Measurements from ENCODE around the gene CXXC5. TPM values are rescaled to one million over a fixed set of nuclear protein-coding genes. Genes with fewer than 3 reads are reported as not detected.
A peak's percentile ranks its signal among the peaks of the same experiment; 100 is the strongest.

The CXXC5 gene
- total RNA-seq, 2 donors from 2014 or later = 33.4 to 44.1 TPM

DNA sequence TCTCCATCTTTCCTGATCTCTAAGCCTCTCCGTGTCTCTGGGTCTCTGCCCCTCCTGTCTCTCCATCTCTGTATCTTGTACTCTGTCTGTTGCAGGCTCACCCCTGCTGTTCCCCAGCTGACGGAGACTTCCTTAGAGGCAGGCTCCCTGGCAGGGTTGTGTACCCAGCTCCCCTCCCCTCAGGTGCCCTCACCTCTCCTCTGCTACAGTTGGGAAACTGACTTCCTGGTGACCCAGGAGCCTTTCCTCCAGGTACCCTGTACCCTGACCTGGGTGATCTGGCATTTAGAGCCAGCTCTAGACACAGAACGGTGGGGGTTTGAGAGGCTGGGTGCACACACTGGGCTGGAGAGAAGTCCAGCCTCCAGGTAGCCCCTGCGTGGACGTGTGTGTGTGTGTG is 37.7 kb downstream of the CXXC5 start:
- DNase-seq (no peak), ATAC-seq (no peak)
- intact Hi-C loops (cut with DNase I) = loop anchor here (5.0 kb wide), 2 partner anchors 34 to 44 kb away; no protein-coding TSS in a partner anchor

DNA sequence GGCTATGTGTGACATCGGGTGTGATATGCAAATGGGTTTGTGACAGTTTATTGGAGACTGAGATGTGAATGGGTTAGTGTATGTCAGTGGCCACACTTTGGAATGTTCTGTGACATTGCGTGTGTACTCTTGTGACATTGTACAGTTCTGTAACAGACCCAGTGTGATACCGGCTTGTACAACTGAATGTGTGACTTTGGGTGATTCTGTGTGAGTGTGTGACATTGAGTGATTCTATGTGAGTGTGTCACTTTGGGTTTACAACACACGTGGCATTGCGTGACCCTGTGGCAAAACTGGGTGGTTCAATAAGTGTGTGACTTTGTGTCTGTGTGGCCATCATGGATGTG is 38.2 kb downstream of the CXXC5 start:
- intact Hi-C loops (cut with DNase I) = loop anchor here (5.0 kb wide), 2 partner anchors 34 to 44 kb away; no protein-coding TSS in a partner anchor
- DNase-seq (no peak), ATAC-seq (no peak)

DNA sequence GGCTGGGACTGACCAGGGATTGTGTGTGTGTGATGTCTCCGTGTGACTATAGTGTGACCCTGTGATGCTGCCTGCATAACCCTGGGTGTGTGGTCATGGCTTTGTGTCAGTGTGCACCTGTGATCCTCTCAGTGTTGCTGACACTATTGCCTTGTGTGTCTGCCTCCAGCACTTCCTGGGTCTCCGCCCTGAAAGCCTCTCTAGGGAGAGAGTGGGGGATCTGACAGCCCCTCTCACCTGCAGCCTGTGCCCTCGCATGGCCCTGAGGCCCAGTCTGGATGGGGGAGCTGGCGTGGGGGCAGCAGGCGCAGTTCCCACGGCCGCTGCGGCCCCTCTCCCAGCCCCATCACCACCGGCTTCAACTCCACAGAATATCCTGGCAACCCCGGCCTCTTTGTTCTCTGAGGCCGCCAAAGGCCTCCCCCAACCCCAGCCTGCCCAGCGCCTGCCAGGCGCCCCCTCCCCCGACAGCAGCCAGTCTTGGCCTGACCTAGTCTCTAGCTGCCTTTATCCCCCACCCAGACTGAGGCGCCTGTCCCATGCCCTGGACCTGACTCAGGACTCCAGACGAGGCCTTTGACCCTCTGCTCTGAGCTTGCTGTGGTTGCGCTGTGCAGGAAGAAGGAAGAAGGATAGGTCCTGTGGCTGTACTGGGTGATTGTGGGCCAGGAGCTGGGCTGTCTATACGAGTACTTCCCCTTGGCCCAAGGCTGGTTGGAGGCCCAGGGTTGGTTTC is 38.7 kb downstream of the CXXC5 start:
- DNase-seq = no peak
- intact Hi-C loops (cut with DNase I) = loop anchor here (5.0 kb wide), 2 partner anchors 35 to 45 kb away; no protein-coding TSS in a partner anchor
- ATAC-seq = no peak

DNA sequence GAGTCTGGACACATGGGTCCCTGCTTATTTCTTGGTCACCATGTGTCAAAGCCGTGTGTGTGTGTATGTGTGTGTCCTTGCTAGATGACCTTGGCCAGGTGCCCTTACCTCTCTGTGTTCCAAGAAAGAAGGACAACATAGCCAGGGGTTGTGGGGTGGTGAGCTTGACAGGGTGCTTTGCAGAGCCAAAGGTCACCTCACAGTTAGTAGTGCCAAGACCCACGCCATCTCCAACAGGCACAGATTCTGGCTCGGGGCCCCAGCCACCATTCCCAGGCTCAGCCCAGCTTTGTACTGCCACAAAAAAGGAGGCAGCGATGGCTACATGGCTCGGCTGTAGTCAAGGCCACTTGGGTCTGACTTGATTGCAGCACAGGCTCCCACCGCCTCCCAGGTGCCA is 39.5 kb downstream of the CXXC5 start:
- ATAC-seq (peak in 1 of 2 donors; percentile 2), DNase-seq (no peak)
- intact Hi-C loops (cut with DNase I) = loop anchor here (5.0 kb wide), 2 partner anchors 35 to 45 kb away; no protein-coding TSS in a partner anchor

DNA sequence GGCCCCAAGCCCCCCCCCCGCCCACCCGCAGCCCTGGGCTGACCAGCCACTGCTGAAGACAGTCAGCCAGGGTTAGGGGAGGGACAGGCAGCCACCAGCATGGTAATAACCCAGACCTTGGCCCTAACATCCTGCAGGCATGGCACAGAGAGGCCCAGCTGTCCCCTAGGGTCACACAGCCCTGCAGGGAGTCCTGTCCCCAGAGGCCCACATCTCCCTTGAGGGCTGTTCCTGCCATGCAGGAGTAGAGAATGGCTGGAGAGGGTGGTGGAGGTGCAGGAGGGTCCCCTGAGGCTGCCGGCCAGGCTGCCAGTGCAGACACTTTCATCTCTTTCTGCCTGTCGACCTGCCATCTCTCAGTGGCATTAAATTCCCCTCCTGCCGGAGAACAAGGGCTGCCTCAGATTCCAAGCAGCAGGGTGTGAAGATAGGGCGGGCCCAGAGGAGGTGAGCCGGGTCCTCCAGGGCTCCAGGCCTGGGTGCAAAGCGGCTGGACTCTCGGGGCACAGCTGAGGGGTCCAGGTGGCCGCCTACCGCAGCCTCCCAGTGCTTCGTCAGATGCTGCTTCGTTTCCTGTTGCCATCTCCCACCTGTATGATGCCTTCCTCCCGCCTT is 40.0 kb downstream of the CXXC5 start:
- no peak for DNase-seq
- no peak for ATAC-seq
- intact Hi-C loops (cut with DNase I) = loop anchor here (5.0 kb wide), 2 partner anchors 36 to 46 kb away; no protein-coding TSS in a partner anchor

DNA sequence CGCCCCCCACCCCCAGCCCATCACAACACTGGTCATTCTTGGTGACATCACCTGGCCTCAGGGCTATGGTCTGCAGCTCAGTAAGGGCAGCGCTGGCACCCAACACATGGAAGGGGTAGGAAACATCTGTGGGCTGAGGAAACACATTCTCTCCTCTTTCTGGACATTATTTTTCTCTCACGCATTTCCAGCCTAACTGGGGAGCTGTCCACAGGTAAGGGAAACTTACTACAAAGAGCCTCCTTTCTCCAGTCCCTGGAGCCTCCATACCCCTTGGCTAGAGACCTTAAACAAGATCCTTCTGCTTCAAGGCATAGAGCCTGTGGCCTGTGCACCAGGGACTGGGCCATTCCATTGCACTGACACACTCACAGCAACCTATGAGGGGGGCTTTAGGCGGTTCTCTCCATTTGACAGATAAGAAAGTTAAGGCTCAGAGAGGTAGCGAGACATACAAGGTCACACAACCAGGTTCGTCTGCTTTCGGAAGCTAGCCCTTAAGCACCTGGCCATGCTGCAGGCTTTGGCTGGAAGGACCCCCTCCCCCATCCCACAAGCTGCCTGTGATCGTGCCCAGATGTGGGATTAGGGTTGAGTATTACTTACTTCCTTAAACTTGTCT is 40.7 kb downstream of the CXXC5 start:
- intact Hi-C loops (cut with DNase I) = loop anchor here (5.0 kb wide), 2 partner anchors 37 to 47 kb away; no protein-coding TSS in a partner anchor
- DNase-seq (no peak), ATAC-seq (no peak)

DNA sequence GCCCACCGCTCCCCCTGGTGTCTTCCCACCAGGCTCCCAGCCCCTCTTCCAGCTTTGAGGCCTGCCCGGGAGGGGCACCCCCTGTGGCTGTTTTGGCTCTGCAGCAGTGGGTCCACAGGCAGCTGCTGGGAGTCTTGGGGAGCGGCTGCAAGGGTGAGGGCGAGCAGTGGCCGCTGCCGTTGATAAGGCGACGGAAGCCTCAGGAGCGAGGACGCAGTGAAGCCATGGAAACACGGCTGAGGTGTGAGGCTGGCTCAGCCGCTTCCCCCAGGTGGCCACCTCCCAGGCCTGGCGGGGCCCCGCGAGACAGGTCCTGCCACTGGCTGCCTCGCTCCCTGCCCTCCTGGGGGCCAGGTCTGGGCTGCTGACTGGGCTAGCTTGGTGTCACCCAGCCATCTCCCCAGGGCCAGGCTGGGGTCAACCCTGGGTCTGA is 41.5 kb downstream of the CXXC5 start:
- intact Hi-C loops (cut with DNase I) = loop anchor here (1.0 to 10.0 kb wide), 4 partner anchors 37 to 75 kb away; no protein-coding TSS in a partner anchor
- DNase-seq (no peak), ATAC-seq (peak; percentile 6 to 13)

DNA sequence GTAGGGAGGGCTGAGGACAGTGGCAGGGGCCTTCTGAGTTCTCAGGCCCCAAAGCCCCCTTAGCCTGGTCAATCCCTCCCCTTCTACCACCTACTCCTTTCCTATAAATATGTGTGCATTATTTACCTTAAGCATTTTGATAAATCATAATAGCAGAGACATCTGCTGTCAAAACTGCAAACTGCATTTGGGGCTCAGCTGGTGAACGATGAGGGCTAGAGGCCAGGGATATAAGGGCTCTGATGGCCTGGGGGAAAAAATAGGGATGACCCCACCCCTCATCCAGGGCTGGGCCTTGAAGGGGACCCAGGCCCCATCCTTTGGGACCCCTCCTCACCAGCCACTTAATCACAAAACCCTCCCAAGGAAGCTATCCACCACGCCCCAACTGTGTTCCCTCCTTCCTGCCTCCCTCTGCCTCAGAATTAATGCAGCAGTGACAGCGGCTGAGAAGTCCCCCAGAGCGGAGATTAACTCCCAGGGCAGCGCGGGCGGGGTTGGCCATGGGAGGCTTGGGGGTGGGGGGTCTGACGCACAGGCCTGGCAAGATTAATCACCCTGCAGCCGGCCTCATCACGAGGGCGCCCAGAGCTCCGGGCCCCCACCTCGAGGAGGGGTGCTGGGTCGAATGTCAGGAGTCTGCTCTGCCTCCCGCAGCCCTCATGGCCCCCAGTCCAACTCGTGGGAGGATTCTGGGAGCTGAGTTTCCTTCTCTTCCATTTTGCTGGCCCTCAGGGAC is 42.1 kb downstream of the CXXC5 start:
- DNase-seq (peak; percentile 68), ATAC-seq (peak; percentile 35 to 48)
- intact Hi-C loops (cut with DNase I) = loop anchor here (1.0 to 10.0 kb wide), 2 partner anchors 57 to 75 kb away; no protein-coding TSS in a partner anchor

DNA sequence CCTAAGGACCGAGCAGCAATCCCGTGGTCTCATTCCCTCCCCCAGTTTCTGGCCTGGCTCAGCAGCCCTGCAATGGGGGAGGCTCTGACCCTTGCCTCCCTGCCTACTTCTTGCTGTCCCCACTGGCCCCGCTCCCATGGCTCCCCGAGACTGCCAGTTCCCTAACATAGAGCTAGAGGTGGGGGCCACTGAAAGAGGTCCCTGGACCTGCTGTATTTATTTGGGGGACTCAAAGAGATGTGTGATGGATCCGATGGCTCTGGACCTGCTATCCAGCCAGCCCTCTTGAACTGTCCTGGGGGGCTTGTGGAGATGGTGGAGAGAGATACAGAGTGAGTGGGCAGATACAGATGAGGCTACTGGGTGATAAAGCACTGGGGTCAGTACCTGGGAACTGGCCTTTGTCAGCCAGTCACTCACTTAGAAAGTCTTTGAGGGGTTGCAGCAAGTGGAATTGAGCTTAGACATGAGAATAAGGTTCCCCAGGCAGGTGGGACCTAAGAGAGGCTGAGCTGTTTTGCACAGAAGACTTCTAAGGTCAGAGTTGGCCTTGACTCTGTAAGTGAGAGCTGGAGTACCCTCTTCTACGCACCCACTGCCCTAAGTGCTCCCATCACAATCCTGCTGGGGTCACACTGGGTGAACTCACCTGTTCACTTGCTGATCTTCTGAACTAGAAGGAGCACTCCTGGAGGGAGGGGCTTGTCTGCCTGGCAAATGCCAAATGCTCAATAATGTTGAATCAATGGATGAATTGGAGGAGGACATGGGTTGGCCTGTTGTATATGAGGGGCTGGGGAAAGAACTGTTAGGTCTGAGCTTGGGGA is 42.9 kb downstream of the CXXC5 start:
- intact Hi-C loops (cut with DNase I) = loop anchor here (1.0 to 10.0 kb wide), 2 partner anchors 58 to 74 kb away; no protein-coding TSS in a partner anchor
- ATAC-seq (peak in 1 of 2 donors; percentile 1), DNase-seq (no peak)

DNA sequence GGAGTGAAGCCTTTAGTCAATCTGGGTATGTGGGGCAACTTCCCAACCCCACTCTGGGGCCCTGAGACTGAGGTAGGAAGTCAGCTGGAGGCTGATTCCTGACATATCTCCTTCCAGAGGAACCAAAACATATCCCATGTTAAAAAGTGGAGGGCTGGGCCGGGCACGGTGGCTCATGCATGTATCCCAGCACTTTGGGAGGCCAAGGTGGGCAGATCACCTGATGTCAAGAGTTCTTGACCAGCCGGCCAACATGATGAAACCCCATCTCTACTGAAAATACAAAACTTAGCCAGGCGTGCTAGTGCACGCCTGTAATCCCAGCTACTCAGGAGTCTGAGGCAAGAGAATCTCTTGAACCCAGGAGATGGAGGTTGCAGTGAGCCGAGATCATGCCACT is 44.0 kb downstream of the CXXC5 start:
- intact Hi-C loops (cut with DNase I) = loop anchor here (10.0 kb wide), 1 partner anchor 73 kb away; no protein-coding TSS in a partner anchor
- ATAC-seq = no peak
- no peak for DNase-seq

DNA sequence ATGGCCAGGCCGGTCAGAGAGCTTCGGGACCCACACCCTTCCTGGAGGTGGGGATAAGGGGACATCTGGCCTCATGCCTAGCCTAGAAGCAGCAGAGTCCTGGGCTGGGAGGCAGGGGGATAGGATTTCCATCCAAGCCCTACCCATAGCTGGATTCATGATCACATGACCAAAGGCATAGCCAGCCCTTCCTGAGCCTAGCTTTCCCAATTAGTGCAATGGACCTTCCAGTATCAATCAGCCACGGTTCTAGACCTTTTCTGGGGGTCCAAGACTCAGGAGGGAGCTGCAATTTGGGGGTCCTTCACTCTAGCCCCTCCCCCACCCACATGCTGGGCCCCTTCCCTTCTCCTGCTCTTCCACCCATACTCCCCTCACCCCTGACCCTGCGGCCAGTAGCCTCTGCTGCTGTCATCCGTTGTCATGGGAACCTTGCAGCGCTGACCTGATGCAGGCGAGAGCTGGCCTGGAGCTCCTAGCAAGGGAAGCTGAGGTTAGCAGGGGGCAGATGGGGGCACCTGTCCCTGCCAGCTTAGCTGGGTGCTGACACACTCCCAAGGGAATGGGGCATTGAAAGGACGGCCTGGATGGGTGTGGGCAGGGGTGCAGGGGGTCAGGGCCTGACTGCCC is 44.6 kb downstream of the CXXC5 start:
- intact Hi-C loops (cut with DNase I) = loop anchor here (10.0 kb wide), 1 partner anchor 72 kb away; no protein-coding TSS in a partner anchor
- ATAC-seq = no peak
- no peak for DNase-seq

DNA sequence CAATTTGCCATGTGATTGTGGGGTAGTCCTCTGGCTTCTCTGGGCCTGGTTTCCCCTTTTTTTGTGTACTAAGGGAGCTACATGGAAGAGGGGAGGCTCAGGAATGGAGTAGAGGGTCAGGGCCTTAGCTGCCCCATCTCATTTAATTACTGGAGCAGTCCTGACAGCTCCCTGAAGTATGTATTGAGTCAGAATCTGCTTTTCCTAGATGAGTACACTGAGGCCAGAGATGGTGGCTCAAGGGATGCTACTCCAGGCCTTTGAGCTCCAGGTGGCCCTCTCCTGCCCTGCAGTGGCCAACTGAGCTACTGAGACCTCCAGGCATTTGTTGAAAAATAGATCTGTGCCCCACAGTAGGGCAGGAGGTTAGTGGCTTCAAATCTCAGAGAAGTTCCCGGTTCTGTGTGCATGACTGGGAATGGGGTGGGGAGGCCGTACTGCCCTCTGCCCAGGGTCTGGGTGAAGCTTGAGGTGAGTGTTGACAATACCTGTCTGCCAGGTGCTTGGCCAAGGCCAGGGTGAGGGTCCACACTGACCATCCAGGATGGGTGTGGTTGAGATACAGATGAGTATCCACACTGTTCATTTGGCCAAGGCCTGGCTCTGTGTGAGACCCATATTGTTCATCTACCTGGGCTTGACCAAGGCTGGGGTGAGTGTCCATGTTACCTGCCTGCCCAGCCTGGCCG is 45.7 kb downstream of the CXXC5 start:
- DNase-seq (no peak), ATAC-seq (no peak)
- intact Hi-C loops (cut with DNase I) = loop anchor here (10.0 kb wide), 1 partner anchor 71 kb away; no protein-coding TSS in a partner anchor

DNA sequence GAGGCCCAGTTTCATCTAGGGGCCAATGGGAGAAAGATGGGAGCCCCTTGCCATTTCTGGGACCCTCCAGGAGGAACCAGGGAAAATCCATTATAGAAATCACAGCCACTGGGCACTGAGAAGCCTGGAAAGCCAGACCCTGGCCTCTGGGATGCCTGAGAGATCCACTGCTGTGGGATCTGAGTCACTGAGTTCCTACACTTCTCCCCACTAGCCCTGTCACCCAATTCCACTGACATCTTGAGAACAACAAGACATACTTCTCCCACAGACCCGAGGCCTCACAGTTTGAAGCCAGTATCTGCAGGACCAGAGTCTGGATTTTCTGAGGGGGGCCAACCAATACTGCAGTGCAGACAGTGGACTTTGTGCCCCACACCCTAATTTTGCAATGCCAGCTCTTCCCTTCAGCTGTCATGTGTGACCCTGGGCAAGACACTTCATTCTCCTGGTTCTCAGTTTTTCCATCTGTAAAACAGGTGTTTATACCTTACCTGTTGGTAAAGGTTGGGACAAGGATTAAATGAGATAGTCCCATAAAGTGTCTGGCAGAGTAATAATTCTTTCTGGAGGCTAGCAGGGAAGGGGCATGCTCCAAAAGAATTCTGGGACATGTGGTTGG is 46.5 kb downstream of the CXXC5 start:
- no peak for DNase-seq
- no peak for ATAC-seq
- intact Hi-C loops (cut with DNase I) = loop anchor here (10.0 kb wide), 1 partner anchor 70 kb away; no protein-coding TSS in a partner anchor

DNA sequence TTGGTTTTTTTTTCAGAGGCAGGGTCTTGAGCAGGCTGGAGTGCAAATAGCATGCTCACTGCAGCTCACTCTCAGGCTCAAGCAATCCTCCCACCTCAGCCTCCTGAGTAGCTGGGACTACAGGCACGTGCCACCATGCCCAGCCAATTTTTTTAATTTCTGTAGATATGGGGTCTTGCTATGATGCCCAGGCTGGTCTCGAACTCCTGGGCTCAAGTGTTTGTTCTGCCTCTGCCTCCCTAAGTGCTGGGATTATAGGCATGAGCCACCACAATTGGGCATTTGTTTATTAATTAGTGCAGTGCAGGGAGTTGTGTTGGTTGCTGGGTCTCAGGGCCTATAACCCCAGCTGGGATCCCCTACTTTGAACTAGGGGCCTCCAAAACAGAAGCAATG is 47.0 kb downstream of the CXXC5 start:
- intact Hi-C loops (cut with DNase I) = loop anchor here (10.0 kb wide), 1 partner anchor 70 kb away; no protein-coding TSS in a partner anchor
- DNase-seq (no peak), ATAC-seq (no peak)

DNA sequence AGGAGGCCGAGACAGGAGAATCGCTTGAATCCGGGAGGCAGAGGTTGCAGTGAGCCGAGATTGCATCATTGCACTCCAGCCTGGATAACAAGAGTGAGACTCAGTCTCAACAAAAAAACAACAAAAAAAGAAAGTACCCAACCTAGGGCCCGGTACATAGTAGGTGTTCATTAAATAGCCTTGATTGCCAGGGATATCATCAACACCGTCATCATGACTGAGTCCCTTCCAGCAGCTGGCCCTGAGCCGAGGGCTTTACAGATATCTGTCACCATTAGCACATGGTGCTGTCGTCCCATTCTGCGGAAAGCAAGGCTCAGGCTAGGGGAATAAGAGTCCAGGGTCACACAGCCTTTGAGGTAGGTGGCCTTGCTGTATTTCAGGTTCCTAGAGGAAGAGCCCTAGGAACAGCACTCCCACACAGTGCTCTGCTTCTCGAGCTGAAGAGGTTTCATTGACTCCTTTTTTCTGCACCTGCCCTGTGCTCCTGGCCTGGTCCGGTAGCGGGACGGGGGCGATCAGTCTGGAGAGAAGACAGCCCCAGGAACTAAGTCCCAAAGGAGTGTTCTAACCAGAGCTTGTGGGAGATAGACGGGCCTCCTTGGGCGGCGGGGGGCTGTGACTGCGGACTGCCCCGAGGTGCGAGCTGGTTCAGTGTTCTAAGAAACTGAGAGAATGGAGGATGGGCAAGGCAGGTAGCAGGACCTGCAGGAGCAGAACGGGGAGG is 48.2 kb downstream of the CXXC5 start:
- no peak for ATAC-seq
- intact Hi-C loops (cut with DNase I) = loop anchor here (10.0 kb wide), 1 partner anchor 68 kb away; no protein-coding TSS in a partner anchor
- peak; percentile 57 for DNase-seq
